H9 (cell line): ENCODE measurements around the gene LY6G5C. TPM values are rescaled to one million over a fixed set of nuclear protein-coding genes. Genes with fewer than 3 reads are reported as not detected.

Source experiments
- DNase-seq: peaks from one replicate; pipeline ENCODE4 v3.0.0-alpha.2; 2017
- H2AFZ ChIP-seq: one replicate; pipeline ENCODE4 v1.6.1; 2013; ENCODE audit warnings: mild to moderate bottlenecking, low read length, control low read depth, moderate library complexity
- H2AK5ac ChIP-seq: 2 replicates; pipeline ENCODE4 v1.6.1; 2013; ENCODE audit warnings: low read length, control low read depth, mixed read lengths; ENCODE audit not compliant: insufficient read length
- H2BK120ac ChIP-seq: one replicate; pipeline ENCODE4 v1.6.1; 2013; ENCODE audit warnings: low read depth, mild to moderate bottlenecking, low read length, control low read depth, inconsistent platforms; ENCODE audit not compliant: poor library complexity, severe bottlenecking
- H2BK12ac ChIP-seq: 2 replicates; pipeline ENCODE4 v1.6.1; 2013; ENCODE audit warnings: low read length, control low read depth, mixed read lengths, low read depth; ENCODE audit not compliant: insufficient read length
- H2BK15ac ChIP-seq: 2 replicates; pipeline ENCODE4 v1.6.1; 2013; ENCODE audit warnings: low read depth, low read length, control low read depth
- H2BK20ac ChIP-seq: one replicate; pipeline ENCODE4 v1.6.1; 2013; ENCODE audit warnings: low read depth, mild to moderate bottlenecking, low read length, control low read depth, inconsistent platforms; ENCODE audit not compliant: poor library complexity, severe bottlenecking
- H2BK5ac ChIP-seq: 2 replicates; pipeline ENCODE4 v1.6.1; 2013; ENCODE audit warnings: low read length, control low read depth, mixed read lengths; ENCODE audit not compliant: insufficient read length
- H3K14ac ChIP-seq: 2 replicates; pipeline ENCODE4 v1.6.1; 2013; ENCODE audit warnings: low read length, control low read depth; ENCODE audit not compliant: insufficient read depth
- H3K18ac ChIP-seq: 2 replicates; pipeline ENCODE4 v1.6.1; 2013; ENCODE audit warnings: low read depth, mild to moderate bottlenecking, mixed read lengths, low read length, control low read depth; ENCODE audit not compliant: insufficient read length
- H3K23ac ChIP-seq: 2 replicates; pipeline ENCODE4 v1.6.1; 2013; ENCODE audit warnings: low read length, control low read depth, mixed read lengths, low read depth; ENCODE audit not compliant: insufficient read length
- H3K23me2 ChIP-seq: 2 replicates; pipeline ENCODE4 v1.6.1; 2013; ENCODE audit warnings: low read depth, mild to moderate bottlenecking, mixed read lengths, low read length, control low read depth; ENCODE audit not compliant: insufficient read length, poor library complexity, severe bottlenecking
- H3K27ac ChIP-seq: 2 replicates; pipeline ENCODE4 v1.5.1; 2013; ENCODE audit warnings: low read length, control low read depth, mixed read lengths, low read depth; ENCODE audit not compliant: insufficient read length
- H3K27me3 ChIP-seq: 2 replicates; pipeline ENCODE4 v1.6.1; 2013; ENCODE audit warnings: low read length, control low read depth, inconsistent platforms; ENCODE audit not compliant: insufficient read depth
- H3K4ac ChIP-seq: 2 replicates; pipeline ENCODE4 v1.6.1; 2013; ENCODE audit warnings: low read depth, mild to moderate bottlenecking, control low read depth, inconsistent platforms, low read length, moderate library complexity
- H3K4me1 ChIP-seq: 2 replicates; pipeline ENCODE4 v1.6.1; 2013; ENCODE audit warnings: low read length, control low read depth, inconsistent platforms; ENCODE audit not compliant: insufficient read depth
- H3K4me2 ChIP-seq: 2 replicates; pipeline ENCODE4 v1.6.1; 2013; ENCODE audit warnings: low read length, control low read depth, mixed read lengths; ENCODE audit not compliant: insufficient read length, insufficient read depth
- H3K56ac ChIP-seq: 2 replicates; pipeline ENCODE4 v1.6.1; 2013; ENCODE audit warnings: low read depth, mild to moderate bottlenecking, mixed read lengths, low read length, control low read depth; ENCODE audit not compliant: insufficient read length
- H3K79me1 ChIP-seq: 2 replicates; pipeline ENCODE4 v1.6.1; 2013; ENCODE audit warnings: low read depth, mild to moderate bottlenecking, moderate library complexity, low read length, control low read depth, inconsistent platforms; ENCODE audit not compliant: insufficient read depth, poor library complexity, severe bottlenecking
- H3K79me2 ChIP-seq: 2 replicates; pipeline ENCODE4 v1.6.1; 2013; ENCODE audit warnings: low read length, control low read depth, inconsistent platforms; ENCODE audit not compliant: insufficient read depth
- H3K9ac ChIP-seq: 2 replicates; pipeline ENCODE4 v1.6.1; 2013; ENCODE audit warnings: low read length, control low read depth, mixed read lengths; ENCODE audit not compliant: insufficient read length; ENCODE audit errors: extremely low read depth
- H3K9me3 ChIP-seq: one replicate; pipeline ENCODE4 v1.6.1; 2013; ENCODE audit warnings: low read depth, low read length, inconsistent platforms; ENCODE audit not compliant: control insufficient read depth
- H3T11ph ChIP-seq: one replicate; pipeline ENCODE4 v1.6.1; 2013; ENCODE audit warnings: mild to moderate bottlenecking, low read length, control low read depth, inconsistent platforms
- H4K20me1 ChIP-seq: one replicate; pipeline ENCODE4 v1.6.1; 2013; ENCODE audit not compliant: control insufficient read depth, insufficient read length, insufficient read depth
- H4K5ac ChIP-seq: 2 replicates; pipeline ENCODE4 v1.6.1; 2013; ENCODE audit warnings: low read depth, mild to moderate bottlenecking, mixed read lengths, low read length, control low read depth; ENCODE audit not compliant: insufficient read length
- H4K8ac ChIP-seq: replicated peaks from 2 replicates; pipeline ENCODE4 v1.6.1; 2013; ENCODE audit warnings: low read length, control low read depth, mixed read lengths, low read depth; ENCODE audit not compliant: insufficient read length
- H4K91ac ChIP-seq: 2 replicates; pipeline ENCODE4 v1.6.1; 2013; ENCODE audit warnings: low read depth, mild to moderate bottlenecking, moderate library complexity, mixed read lengths, low read length, control low read depth; ENCODE audit not compliant: insufficient read length
- H3K27ac Mint-ChIP-seq, 3 experiments: 2 replicates in 2 of 3; 3 replicates in 1 of 3; pipeline ENCODE4 v1.8.0; 2020 to 2021; ENCODE audit warnings: mixed read lengths in 3 of 3, mild to moderate bottlenecking in 1 of 3, moderate library complexity in 1 of 3
- H3K27me3 Mint-ChIP-seq: 2 replicates; pipeline ENCODE4 v1.8.0; 2021; ENCODE audit warnings: low read depth, mild to moderate bottlenecking, moderate library complexity, mixed read lengths
- H3K36me3 Mint-ChIP-seq, 3 experiments: 2 replicates in 2 of 3; 3 replicates in 1 of 3; pipeline ENCODE4 v1.8.0; 2020 to 2021; ENCODE audit warnings: low read depth in 3 of 3, mixed read lengths in 3 of 3; ENCODE audit not compliant: insufficient read depth in 1 of 3
- H3K4me1 Mint-ChIP-seq, 2 experiments: 2 replicates each; pipeline ENCODE4 v1.8.0; 2020; ENCODE audit warnings: mixed read lengths in 2 of 2
- H3K4me3 Mint-ChIP-seq, 2 experiments: 2 replicates in 1 of 2; 3 replicates in 1 of 2; pipeline ENCODE4 v1.8.0; 2020 to 2021; ENCODE audit warnings: mild to moderate bottlenecking in 2 of 2, mixed read lengths in 2 of 2, moderate library complexity in 1 of 2
- H3K9me3 Mint-ChIP-seq, 2 experiments: 2 replicates in 1 of 2; 3 replicates in 1 of 2; pipeline ENCODE4 v1.8.0; 2020; ENCODE audit warnings: mild to moderate bottlenecking in 2 of 2, mixed read lengths in 2 of 2, moderate library complexity in 1 of 2
- CTCF ChIP-seq: fragments of 200-600 bp; sonication (generic); conservative IDR thresholded peaks from 3 replicates; pipeline ENCODE4 v1.8.0; 2021; ENCODE audit warnings: antibody characterized with exemption, mild to moderate bottlenecking
- WGBS: extraction: QIAGEN DNeasy Blood & Tissue Kit; methylation state at CpG from one replicate; pipeline ENCODE4 v1.1.7; 2013; ENCODE audit warnings: missing lambda C conversion rate, low lambda C conversion rate, mixed read lengths; ENCODE audit not compliant: insufficient read length; ENCODE audit errors: extremely low coverage; 5-methylcytosine and 5-hydroxymethylcytosine counted together
- total RNA-seq: library from RNA; stranded (reverse); gene quantifications from 2 replicates; pipeline ENCODE4 v1.2.1, GENCODE V29; 2021

LY6G5C gene
- total RNA-seq, 1 experiment from 2014 or later = 2.2 TPM

GRCh38 chr6:31627690-31628287 lies 53.1 kb downstream of the LY6G5C start:
- no peak overlapping the region for H4K5ac ChIP-seq
- no CpG with 5 or more reads among the region's 19 CpGs for WGBS
- H3K14ac ChIP-seq = no peak overlapping the region
- no peaks in the 10 kb centered on the region for H3K9me3 Mint-ChIP-seq
- DNase-seq = no peak
- peaks cover under 1 to 5% of the 10 kb centered on the region in 2 experiments for H3K4me1 Mint-ChIP-seq
- no peak overlapping the region for H3K27ac ChIP-seq
- no peak overlapping the region for H3K9ac ChIP-seq
- H2BK12ac ChIP-seq = no peak overlapping the region
- no peak overlapping the region for H3K18ac ChIP-seq
- H2AFZ ChIP-seq = no peak overlapping the region
- H2BK5ac ChIP-seq = no peak overlapping the region
- no peak overlapping the region for H2AK5ac ChIP-seq
- no peaks in the 10 kb centered on the region for H3K4me1 ChIP-seq
- no peak overlapping the region for H3K4ac ChIP-seq
- H2BK120ac ChIP-seq = no peak overlapping the region
- H4K91ac ChIP-seq = no peak overlapping the region
- no peak overlapping the region; a peak in 1 of 5 replicates for H3K4me3 Mint-ChIP-seq
- TF ChIP-seq CTCF = no peak
- H4K20me1 ChIP-seq = no peaks in the 10 kb centered on the region
- H3K27ac Mint-ChIP-seq = peak overlapping the region; percentile 37 to 68 (median 41); a peak in 3 of 7 replicates
- H3K79me2 ChIP-seq = peaks cover 3% of the 10 kb centered on the region; the same call in 1 of the 2 replicates
- H3K27me3 ChIP-seq = no peaks in the 10 kb centered on the region
- no peaks in the 10 kb centered on the region for H3K9me3 ChIP-seq
- no peak overlapping the region for H3T11ph ChIP-seq
- H3K4me2 ChIP-seq = no peak overlapping the region
- H4K8ac ChIP-seq = no peak overlapping the region
- no peak overlapping the region for H2BK15ac ChIP-seq
- no peak overlapping the region for H2BK20ac ChIP-seq
- H3K36me3 Mint-ChIP-seq = peaks cover 87 to 100% (median 99%) of the 10 kb centered on the region in 3 experiments
- H3K23ac ChIP-seq = no peak overlapping the region
- H3K23me2 ChIP-seq = no peaks in the 10 kb centered on the region
- peaks cover 3% of the 10 kb centered on the region for H3K79me1 ChIP-seq
- no peak overlapping the region for H3K56ac ChIP-seq
- no peaks in the 10 kb centered on the region; the same call in 1 of the 2 replicates for H3K27me3 Mint-ChIP-seq
